IMR-90 (cell line): Measurements from ENCODE around the gene EFCAB10. TPM values are rescaled to one million over a fixed set of nuclear protein-coding genes. Genes with fewer than 3 reads are reported as not detected.

ENCODE experiments used
- ATAC-seq: fragments of 200-7000 bp; cut with Tn5 transposase; 2 replicates; pipeline ENCODE4 v1.9.1; 2020; ENCODE audit warnings: low read depth, mild to moderate bottlenecking, moderate library complexity
- BruUV-seq: library from RNA; stranded (reverse); fragments of 400-500 nt; replicated peaks from 2 replicates; lab custom pipeline; 2021; lab: Mats Ljungman, UMichigan
- CTCF ChIA-PET: fragments of 300-600 bp; formaldehyde crosslinking; extraction: SDS; loops from one replicate; lab custom pipeline; 2021; ENCODE audit warnings: antibody characterized with exemption; lab: Yijun Ruan, JAX
- POLR2A ChIA-PET: fragments of 300-600 bp; sonication (Branson Sonifier 250); formaldehyde crosslinking; loops from one replicate; lab custom pipeline; 2022; ENCODE audit warnings: antibody characterized with exemption; ENCODE audit not compliant: unreplicated experiment; lab: Charles Lee
- DNase-seq: peaks from one replicate; pipeline ENCODE4 v3.0.0; 2013
- H2AFZ ChIP-seq: replicated peaks from 2 replicates; pipeline ENCODE3; 2013; ENCODE audit warnings: low read length, mild to moderate bottlenecking; ENCODE audit not compliant: poor library complexity
- H2AK5ac ChIP-seq: 2 replicates; pipeline ENCODE4 v1.6.1; 2013; ENCODE audit warnings: low read depth, low read length, inconsistent platforms
- H2AK9ac ChIP-seq: replicated peaks from 2 replicates; pipeline ENCODE3; 2013; ENCODE audit warnings: mild to moderate bottlenecking, low read depth, low read length, moderate library complexity; ENCODE audit not compliant: poor library complexity
- H2BK120ac ChIP-seq: 2 replicates; pipeline ENCODE4 v1.6.1; 2013; ENCODE audit warnings: low read depth, low read length, inconsistent platforms
- H2BK15ac ChIP-seq: 3 replicates; pipeline ENCODE4 v1.6.1; 2013; ENCODE audit warnings: low read depth, low read length, inconsistent platforms
- H2BK20ac ChIP-seq: 2 replicates; pipeline ENCODE4 v1.6.1; 2013; ENCODE audit warnings: low read depth, mild to moderate bottlenecking, inconsistent platforms, low read length, moderate library complexity
- H2BK5ac ChIP-seq: 2 replicates; pipeline ENCODE4 v1.6.1; 2013; ENCODE audit warnings: mild to moderate bottlenecking, low read depth, low read length, inconsistent platforms; ENCODE audit not compliant: poor library complexity, severe bottlenecking
- H3K14ac ChIP-seq: replicated peaks from 2 replicates; pipeline ENCODE4 v1.6.1; 2013; ENCODE audit warnings: low read depth, low read length, inconsistent platforms
- H3K18ac ChIP-seq: 2 replicates; pipeline ENCODE4 v1.6.1; 2013; ENCODE audit warnings: low read depth, low read length, control low read depth
- H3K23ac ChIP-seq: 2 replicates; pipeline ENCODE4 v1.6.1; 2013; ENCODE audit warnings: low read depth, low read length, inconsistent platforms
- H3K27ac ChIP-seq: 2 replicates; pipeline ENCODE4 v1.5.1; 2013; ENCODE audit warnings: mild to moderate bottlenecking, control low read depth, low read length; ENCODE audit not compliant: insufficient read depth
- H3K27me3 ChIP-seq: 2 replicates; pipeline ENCODE4 v1.6.1; 2013; ENCODE audit warnings: low read length; ENCODE audit not compliant: control insufficient read depth, insufficient read depth
- H3K36me3 ChIP-seq: 2 replicates; pipeline ENCODE4 v1.6.1; 2013; ENCODE audit warnings: low read length, mixed read lengths; ENCODE audit not compliant: control insufficient read depth, insufficient read depth
- H3K4ac ChIP-seq: 2 replicates; pipeline ENCODE4 v1.6.1; 2013; ENCODE audit warnings: low read depth, low read length, inconsistent platforms
- H3K4me1 ChIP-seq: 2 replicates; pipeline ENCODE4 v1.6.1; 2013; ENCODE audit warnings: low read length, mixed read lengths; ENCODE audit not compliant: control insufficient read depth, insufficient read depth
- H3K4me2 ChIP-seq: 2 replicates; pipeline ENCODE4 v1.6.1; 2013; ENCODE audit warnings: low read depth, mild to moderate bottlenecking, control low read depth, low read length, moderate library complexity
- H3K4me3 ChIP-seq: 2 replicates; pipeline ENCODE4 v1.5.1; 2013; ENCODE audit warnings: low read depth, mild to moderate bottlenecking, control low read depth, low read length, moderate library complexity; ENCODE audit not compliant: insufficient read depth
- H3K56ac ChIP-seq: 2 replicates; pipeline ENCODE4 v1.6.1; 2013; ENCODE audit warnings: low read length, inconsistent platforms; ENCODE audit not compliant: insufficient read depth; ENCODE audit errors: extremely low read depth
- H3K79me1 ChIP-seq, 2 experiments: 2 replicates each; pipeline ENCODE4 v1.6.1; 2013; ENCODE audit warnings: low read length in 2 of 2, inconsistent platforms in 1 of 2, low read depth in 1 of 2
- H3K9ac ChIP-seq: 2 replicates; pipeline ENCODE4 v1.6.1; 2013; ENCODE audit warnings: low read depth, low read length, control low read depth
- H3K9me1 ChIP-seq: 2 replicates; pipeline ENCODE4 v1.6.1; 2013; ENCODE audit warnings: low read length, inconsistent platforms; ENCODE audit not compliant: insufficient read depth
- H3K9me3 ChIP-seq: 2 replicates; pipeline ENCODE4 v1.6.1; 2013; ENCODE audit warnings: low read length; ENCODE audit not compliant: control insufficient read depth, insufficient read depth
- H4K20me1 ChIP-seq: 2 replicates; pipeline ENCODE4 v1.6.1; 2013; ENCODE audit warnings: low read length, inconsistent platforms; ENCODE audit not compliant: insufficient read depth
- H4K5ac ChIP-seq: 2 replicates; pipeline ENCODE4 v1.6.1; 2013; ENCODE audit warnings: mild to moderate bottlenecking, low read depth, low read length, control low read depth
- H4K8ac ChIP-seq, 2 experiments: 2 replicates each; pipeline ENCODE4 v1.6.1; 2013; ENCODE audit warnings: low read depth in 2 of 2, low read length in 2 of 2, control low read depth in 1 of 2, inconsistent platforms in 1 of 2
- H4K91ac ChIP-seq: 2 replicates; pipeline ENCODE4 v1.6.1; 2013; ENCODE audit warnings: low read depth, low read length, inconsistent platforms; ENCODE audit not compliant: insufficient read depth
- CHD1 ChIP-seq: IDR thresholded peaks from 2 replicates; pipeline ENCODE4 v1.6.1; 2012; ENCODE audit warnings: low read depth, low read length, improper control_type of control experiment
- CTCF ChIP-seq: conservative IDR thresholded peaks from 2 replicates; pipeline ENCODE4 v1.5.1; 2012; ENCODE audit warnings: mild to moderate bottlenecking, low read depth, low read length, improper control_type of control experiment
- ELK1 ChIP-seq: fragments of 150-350 bp; IDR thresholded peaks from 2 replicates; pipeline ENCODE4 v1.6.1; 2016; ENCODE audit warnings: low read depth, mild to moderate bottlenecking, low read length, moderate library complexity, borderline replicate concordance
- FOS ChIP-seq: fragments of 150-350 bp; IDR thresholded peaks from 2 replicates; pipeline ENCODE4 v1.6.1; 2016; ENCODE audit warnings: low read depth, low read length
- MAFK ChIP-seq: IDR thresholded peaks from 2 replicates; pipeline ENCODE4 v1.6.1; 2012; ENCODE audit warnings: low read depth, low read length, improper control_type of control experiment
- MAZ ChIP-seq: IDR thresholded peaks from 2 replicates; pipeline ENCODE4 v1.6.1; 2012; ENCODE audit warnings: low read depth, mild to moderate bottlenecking, low read length, improper control_type of control experiment, moderate library complexity, borderline replicate concordance
- NFE2L2 ChIP-seq: fragments of 150-350 bp; IDR thresholded peaks from 2 replicates; pipeline ENCODE4 v1.6.1; 2016; ENCODE audit warnings: low read depth, mild to moderate bottlenecking, low read length
- RAD21 ChIP-seq: IDR thresholded peaks from 2 replicates; pipeline ENCODE4 v1.6.1; 2012; ENCODE audit warnings: low read length, improper control_type of control experiment
- RCOR1 ChIP-seq: IDR thresholded peaks from 2 replicates; pipeline ENCODE4 v1.6.1; 2012; ENCODE audit warnings: mild to moderate bottlenecking, low read length, improper control_type of control experiment; ENCODE audit not compliant: insufficient replicate concordance
- RFX5 ChIP-seq: IDR thresholded peaks from 2 replicates; pipeline ENCODE4 v1.8.0; 2012; ENCODE audit warnings: low read depth, mild to moderate bottlenecking, low read length, moderate library complexity
- SMC3 ChIP-seq: fragments of 150-350 bp; IDR thresholded peaks from 2 replicates; pipeline ENCODE4 v1.6.1; 2016; ENCODE audit warnings: low read depth, mild to moderate bottlenecking, antibody characterized with exemption, low read length, moderate library complexity
- WGBS, 2 experiments: methylation state at CpG; one replicate each; pipeline versions ENCODE4 v1.1.5 to v1.1.7; 2013; ENCODE audit warnings: missing lambda C conversion rate in 2 of 2; ENCODE audit not compliant: insufficient read length in 1 of 2; ENCODE audit errors: extremely low coverage in 2 of 2; 5-methylcytosine and 5-hydroxymethylcytosine counted together
- dilution Hi-C: fragments of 300-500 bp; cut with HindIII; formaldehyde crosslinking; loops from one replicate; pipeline ENCODE4 v1.14.3; 2018; ENCODE audit warnings: low sequenced_read_pairs; ENCODE audit not compliant: unreplicated experiment
- in situ Hi-C: fragments of 300-500 bp; cut with MboI; formaldehyde crosslinking; loops from 3 replicates; pipeline ENCODE4 v1.14.3; 2019; ENCODE audit warnings: low sequenced_read_pairs, inconsistent platforms, mixed read lengths
- intact Hi-C: fragments of 100-400 bp; cut with micrococcal nuclease; formaldehyde crosslinking; loops from 2 replicates; pipeline ENCODE4 v1.10.0; 2022
- polyA plus RNA-seq, 3 experiments: library from polyadenylated mRNA; depleted of rRNA; stranded (reverse); fragments of >200 nt; gene quantifications; 2 replicates each; pipeline ENCODE4 v1.2.3, GENCODE V29; 2012; ENCODE audit warnings: low replicate concordance in 1 of 3
- total RNA-seq: library from RNA; depleted of rRNA; stranded (reverse); fragments of >200 nt; gene quantifications from 2 replicates; pipeline ENCODE4 v1.2.3, GENCODE V29; 2012
- TF ChIP-seq, protein P1 (sequence below): fragments of 150-350 bp; IDR thresholded peaks from 2 replicates; pipeline ENCODE4 v1.6.1; 2017; ENCODE audit warnings: mild to moderate bottlenecking, antibody characterized with exemption, low read length, low read depth

The EFCAB10 gene
- total and polyA plus RNA-seq, 2 of the 4 experiments (the other 2 are of a cell fraction): not detected

- DNase-seq (no peak), ATAC-seq (no peak)
- no peak overlapping the region for H4K8ac ChIP-seq
Observed at GRCh38 chr7:105599551-105599950, 18.3 kb upstream of the EFCAB10 start.

More at GRCh38 chr7:105599551-105599950, 18.3 kb upstream of the EFCAB10 start:
- ChIA-PET CTCF (no interaction called here), POLR2A (no interaction called here)
- H3K79me1 ChIP-seq: no peaks in the 10 kb centered on the region
- H3K23ac ChIP-seq: no peak overlapping the region; the same call in 1 of the 2 replicates
- H3K4me1 ChIP-seq: peaks cover 2% of the 10 kb centered on the region; the same call in 1 of the 2 replicates
- TF ChIP-seq, protein P1, sequence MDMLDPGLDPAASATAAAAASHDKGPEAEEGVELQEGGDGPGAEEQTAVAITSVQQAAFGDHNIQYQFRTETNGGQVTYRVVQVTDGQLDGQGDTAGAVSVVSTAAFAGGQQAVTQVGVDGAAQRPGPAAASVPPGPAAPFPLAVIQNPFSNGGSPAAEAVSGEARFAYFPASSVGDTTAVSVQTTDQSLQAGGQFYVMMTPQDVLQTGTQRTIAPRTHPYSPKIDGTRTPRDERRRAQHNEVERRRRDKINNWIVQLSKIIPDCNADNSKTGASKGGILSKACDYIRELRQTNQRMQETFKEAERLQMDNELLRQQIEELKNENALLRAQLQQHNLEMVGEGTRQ: no peak
- TF ChIP-seq CTCF (no peak), MAFK (no peak), CHD1 (no peak), RFX5 (no peak), RAD21 (no peak), NFE2L2 (no peak), FOS (no peak), MAZ (no peak), ELK1 (no peak), SMC3 (no peak), RCOR1 (no peak)
- dilution Hi-C loops: no loop called here
- H3K4me2 ChIP-seq: no peak overlapping the region
- H2BK120ac ChIP-seq: no peak overlapping the region
- no peak overlapping the region for H3K56ac ChIP-seq
- H3K36me3 ChIP-seq: no peaks in the 10 kb centered on the region
- H3K27ac ChIP-seq: no peak overlapping the region
- no peak overlapping the region for H2BK20ac ChIP-seq
- no peak overlapping the region for H2AK5ac ChIP-seq
- H3K4ac ChIP-seq: no peak overlapping the region
- no peak overlapping the region for H2BK5ac ChIP-seq
- no peak overlapping the region for H2AFZ ChIP-seq
- no peak overlapping the region for H3K18ac ChIP-seq
- no peak overlapping the region for H3K14ac ChIP-seq
- in situ Hi-C loops: no loop called here
- H3K9me3 ChIP-seq: no peaks in the 10 kb centered on the region
- H2AK9ac ChIP-seq: no peak overlapping the region
- peaks cover 6% of the 10 kb centered on the region; the same call in 1 of the 2 replicates for H3K27me3 ChIP-seq
- no TSS peak for BruUV-seq
- no peak overlapping the region for H4K91ac ChIP-seq
- no peaks in the 10 kb centered on the region for H4K20me1 ChIP-seq
- 40% methylated on average over 1 of the region's 3 CpGs; no CpG with 5 or more reads in 1 of the 2 experiments for WGBS, 2 experiments
- no peak overlapping the region for H4K5ac ChIP-seq
- H3K4me3 ChIP-seq: no peak overlapping the region
- no peaks in the 10 kb centered on the region for H3K9me1 ChIP-seq
- intact Hi-C loops: no loop called here
- H3K9ac ChIP-seq: no peak overlapping the region
- no peak overlapping the region for H2BK15ac ChIP-seq
